HG03460 (cell line): ENCODE measurements around the gene FSTL4.
A peak's percentile ranks its signal among the peaks of the same experiment; 100 is the strongest.

Experiments
- ATAC-seq: cut with Tn5 transposase; IDR thresholded peaks from one replicate; pipeline ENCODE4 v1.9.1; 2021; ENCODE audit not compliant: unreplicated experiment

Gene FSTL4

DNA sequence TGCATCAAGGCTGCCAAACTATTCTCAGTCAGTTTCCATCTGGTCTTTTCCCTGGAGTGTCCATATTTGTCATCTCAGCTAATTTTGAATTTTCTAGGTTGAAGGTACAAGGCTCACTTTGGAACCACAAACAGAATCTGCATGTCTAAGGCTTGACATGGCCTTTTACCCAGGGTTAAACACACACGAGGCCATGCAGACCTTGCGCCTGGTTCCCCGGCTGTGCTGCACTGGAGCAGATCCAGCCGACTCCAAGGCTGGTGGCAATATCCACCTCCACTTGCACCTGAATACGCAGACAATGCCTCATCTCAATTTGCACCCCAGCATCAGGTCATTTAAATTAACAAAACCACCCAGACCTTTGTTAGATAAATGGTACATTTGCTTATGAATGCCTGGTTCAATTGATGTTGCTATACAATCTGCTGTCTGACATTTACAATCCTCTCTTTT lies 284.4 kb downstream of the FSTL4 start:
- no peak for ATAC-seq

GRCh38 chr5:133326361-133326760 lies 286.0 kb downstream of the FSTL4 start:
- ATAC-seq: no peak

DNA sequence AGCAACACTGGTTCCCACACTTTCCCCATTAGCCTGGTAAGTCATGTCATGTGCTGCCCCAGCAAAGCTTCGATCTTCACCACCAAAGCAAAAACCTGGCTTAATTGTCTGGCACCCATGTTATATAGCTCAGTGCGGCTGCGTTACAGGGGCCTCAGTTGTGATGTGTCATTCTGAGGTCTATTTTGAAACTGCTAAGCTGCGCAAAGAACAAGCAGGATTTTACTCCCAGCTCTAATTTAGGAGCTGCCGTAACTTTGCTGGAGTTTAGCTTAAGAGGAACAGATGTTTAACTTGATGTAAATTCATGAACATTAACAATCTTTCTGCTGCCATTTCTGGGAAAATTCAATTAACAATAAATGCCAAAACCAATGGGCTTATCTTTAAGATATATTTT lies 286.5 kb downstream of the FSTL4 start:
- no peak for ATAC-seq

DNA sequence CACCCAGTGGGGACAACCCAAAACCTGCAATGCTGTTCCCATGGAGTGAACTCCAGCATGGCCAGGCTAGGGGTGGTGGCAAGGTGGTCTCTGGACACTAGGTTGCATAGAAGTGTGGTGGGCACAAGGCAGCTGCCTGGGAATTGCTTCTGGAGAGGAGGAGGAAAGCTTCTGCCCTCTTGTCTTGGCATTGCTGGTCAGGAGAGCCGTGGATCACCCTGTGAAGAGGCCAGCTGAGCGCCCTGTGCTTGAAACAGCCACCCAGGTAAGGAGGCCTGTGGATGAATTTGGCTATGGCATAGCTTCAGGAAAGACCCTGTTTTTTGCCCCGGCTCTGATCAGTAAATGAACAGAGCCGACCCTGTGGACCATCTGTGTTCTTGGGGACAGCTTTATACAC lies 287.4 kb downstream of the FSTL4 start:
- no peak for ATAC-seq

DNA sequence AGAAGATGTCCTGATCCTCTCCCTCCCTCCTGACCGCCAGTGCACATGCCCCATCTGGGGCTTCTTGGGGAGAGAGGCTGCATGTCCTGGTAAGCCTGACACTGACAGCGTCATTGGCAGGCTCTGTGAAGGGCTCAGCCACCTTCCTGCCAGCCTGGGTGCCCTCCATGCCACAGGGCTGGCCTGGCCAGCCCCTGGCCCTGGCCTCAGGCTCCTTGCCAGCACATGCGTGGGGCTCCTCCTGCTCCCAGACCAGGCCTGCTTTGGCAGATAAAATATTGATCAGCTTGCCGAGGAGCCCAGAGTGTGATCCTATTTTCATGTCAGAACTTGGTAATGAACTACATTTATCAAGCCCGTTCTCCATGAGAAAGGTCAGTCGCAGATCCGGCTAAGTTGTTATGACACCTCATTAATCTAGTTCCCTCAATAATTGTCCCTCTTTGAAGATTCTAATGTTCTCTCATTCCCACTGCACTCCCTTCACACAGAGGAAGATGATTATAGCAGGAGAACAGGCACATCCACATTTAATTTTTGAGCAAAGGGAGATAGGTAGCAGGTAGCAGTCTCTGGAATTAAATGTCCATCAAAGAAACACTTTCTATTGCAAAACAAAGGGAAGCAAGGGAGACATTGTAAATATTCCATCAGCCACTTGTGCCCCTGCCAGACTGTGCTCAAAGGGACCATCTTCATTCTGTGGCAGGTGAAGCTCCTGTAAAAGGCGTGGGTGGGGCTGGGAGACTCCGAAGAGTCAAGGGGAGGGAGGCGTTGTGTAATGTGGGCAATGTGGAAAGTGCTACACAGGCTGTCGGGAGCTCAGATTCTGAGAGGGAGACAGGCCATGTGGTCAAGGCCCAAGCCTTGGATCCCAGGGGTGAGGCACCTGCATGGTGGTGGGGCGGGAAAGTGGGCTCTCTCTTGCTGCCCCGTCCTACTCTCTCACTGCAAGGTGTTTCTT lies 288.6 kb downstream of the FSTL4 start:
- ATAC-seq: no peak

DNA sequence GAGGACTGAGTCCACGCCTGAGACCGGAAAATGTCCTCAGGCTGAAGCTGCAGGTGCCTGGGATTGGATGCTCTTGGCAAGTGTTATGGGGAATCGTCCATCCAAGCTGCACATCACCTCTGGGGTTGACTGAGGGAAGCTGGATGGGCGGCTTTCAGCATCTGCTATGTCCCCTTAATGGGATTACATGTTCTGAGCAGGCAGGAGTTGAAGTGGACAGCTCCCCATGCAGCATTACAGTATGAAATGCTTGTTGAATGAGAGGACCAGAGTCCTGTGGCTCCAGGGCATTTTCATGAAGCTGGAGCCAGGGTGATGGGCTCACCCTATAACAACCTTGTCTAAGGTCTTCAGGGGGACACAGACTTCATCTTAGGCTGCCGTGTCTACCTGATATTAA lies 289.6 kb downstream of the FSTL4 start:
- ATAC-seq: no peak

- ATAC-seq: peak; percentile 58
Observed at GRCh38 chr5:133321833-133322420, 290.4 kb downstream of the FSTL4 start.

DNA sequence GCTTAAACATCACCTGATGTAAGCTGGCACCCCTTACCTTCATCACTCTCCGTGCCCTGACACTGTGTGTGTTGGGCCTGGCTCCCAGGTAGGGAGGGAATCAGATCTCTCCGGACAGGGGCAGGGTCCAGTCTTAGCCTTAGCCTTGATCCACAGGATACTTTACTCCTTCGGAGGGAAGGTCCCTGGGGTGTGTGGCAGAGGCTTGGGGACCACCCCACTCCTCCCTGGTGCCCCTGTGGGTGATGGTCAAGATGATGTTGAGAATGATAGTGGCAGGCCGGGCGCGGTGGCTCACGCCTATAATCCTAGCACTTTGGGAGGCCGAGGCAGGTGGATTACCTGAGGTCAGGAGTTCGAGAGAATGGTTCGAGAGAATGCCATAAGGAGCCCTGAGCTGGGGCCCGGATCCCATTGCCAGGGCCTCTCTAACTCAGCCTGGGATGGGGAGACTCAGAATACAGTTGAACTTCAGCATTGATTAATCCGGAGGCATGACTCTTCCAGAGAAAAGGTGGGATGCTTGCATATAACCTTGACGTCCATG lies 291.0 kb downstream of the FSTL4 start:
- no peak for ATAC-seq

- ATAC-seq: no peak
Observed at GRCh38 chr5:133319905-133320520, 292.3 kb downstream of the FSTL4 start.

- ATAC-seq: no peak
Observed at GRCh38 chr5:133319244-133319643, 293.1 kb downstream of the FSTL4 start.

GRCh38 chr5:133317558-133317957 lies 294.8 kb downstream of the FSTL4 start:
- ATAC-seq: no peak

DNA sequence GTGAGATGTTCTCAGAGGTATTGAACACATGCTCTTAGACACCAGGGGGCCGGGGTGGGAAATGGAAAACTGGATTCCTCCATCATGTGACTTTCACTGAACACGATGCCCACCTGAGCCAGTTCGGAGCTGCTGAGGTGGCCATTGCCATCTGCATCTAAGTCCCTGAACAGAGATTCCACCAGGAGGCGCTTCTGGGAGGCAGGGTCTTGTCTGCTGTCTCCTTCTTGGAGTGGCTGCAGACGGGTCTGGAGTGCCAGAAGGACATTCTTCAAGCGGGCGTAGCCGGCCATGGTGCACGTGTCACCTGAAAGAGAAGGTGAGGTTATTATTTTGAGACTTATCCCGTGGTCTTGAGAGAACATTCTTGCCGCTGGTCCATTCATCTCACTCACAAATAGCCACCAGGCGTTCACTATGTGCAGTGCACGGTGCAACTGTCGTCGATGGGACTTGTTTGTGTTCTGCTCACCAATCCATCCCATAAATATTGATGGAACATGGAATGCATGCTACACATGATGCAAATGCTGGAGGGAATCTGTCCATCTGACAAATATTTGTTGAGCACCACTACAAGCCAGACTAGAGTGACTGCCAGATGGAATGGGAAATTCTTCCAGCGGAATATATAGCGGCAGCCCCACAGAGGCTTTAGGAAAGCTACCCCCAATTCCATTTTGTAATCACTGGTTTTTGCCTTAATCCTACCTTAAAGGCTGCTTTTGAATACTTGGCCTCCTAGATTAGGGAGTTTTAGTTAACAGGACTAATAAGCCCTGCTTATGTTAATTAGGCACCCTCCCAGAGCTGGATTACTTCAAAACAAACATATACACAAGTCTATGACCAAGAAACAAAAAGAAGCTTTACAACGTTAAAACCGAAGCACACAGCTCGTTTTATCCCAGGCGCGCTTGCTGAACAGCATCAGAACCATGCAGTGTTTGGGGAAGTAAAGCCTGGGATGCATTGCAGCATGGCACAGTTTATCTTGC lies 295.7 kb downstream of the FSTL4 start:
- no peak for ATAC-seq

- ATAC-seq: no peak
Observed at GRCh38 chr5:133314086-133314485, 298.3 kb downstream of the FSTL4 start.

- no peak for ATAC-seq
Observed at GRCh38 chr5:133311176-133311575, 301.2 kb downstream of the FSTL4 start.

DNA sequence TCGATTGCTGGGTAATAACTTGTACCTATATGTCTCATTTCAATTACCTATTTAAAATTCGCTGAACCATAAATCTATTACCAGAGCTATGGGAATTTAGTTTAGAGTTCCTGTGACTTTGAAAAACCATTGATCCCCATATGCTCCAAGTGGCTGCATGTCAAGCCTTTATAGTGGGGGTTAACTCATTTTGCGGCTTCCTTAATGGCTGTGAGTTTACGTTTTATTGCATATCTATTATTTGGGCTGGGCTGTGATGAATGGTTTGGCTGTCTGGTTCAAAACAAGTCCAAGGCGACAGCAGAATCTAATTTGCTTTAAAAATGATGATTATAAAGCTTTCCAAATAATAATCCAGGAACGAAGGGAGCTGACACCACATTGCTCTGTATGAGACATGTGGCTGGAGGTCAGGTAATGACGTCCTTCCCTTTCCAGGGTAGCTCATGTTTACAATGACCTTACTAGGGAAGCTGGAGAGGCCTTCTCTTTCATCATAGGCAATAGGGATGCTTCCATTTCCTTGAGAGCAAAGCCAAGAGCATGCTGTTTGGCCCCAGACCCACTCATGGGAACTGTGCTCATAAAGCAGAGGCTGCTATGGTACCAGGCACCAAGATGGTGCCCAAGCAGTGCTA lies 302.2 kb downstream of the FSTL4 start:
- no peak for ATAC-seq

- ATAC-seq: no peak
Observed at GRCh38 chr5:133309166-133309795, 303.1 kb downstream of the FSTL4 start.

DNA sequence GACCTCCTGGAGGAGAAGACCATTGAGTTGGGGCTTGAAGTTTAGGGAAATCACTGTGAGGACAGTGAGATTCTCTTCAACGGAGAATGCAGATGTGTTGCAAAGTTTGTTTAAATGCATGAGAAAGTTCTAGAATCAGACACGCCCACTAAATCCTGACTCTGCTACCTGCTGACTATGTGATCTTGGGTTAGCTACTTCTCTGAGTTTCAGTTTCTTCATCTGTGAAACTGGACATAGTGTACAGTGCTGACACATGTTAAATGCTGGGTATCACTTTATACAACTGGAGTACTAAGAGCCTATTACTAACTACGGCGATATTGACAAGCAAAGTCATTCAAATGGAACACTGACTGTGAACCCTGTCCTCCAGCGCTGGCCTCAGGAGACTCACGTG lies 305.1 kb downstream of the FSTL4 start:
- ATAC-seq: no peak

DNA sequence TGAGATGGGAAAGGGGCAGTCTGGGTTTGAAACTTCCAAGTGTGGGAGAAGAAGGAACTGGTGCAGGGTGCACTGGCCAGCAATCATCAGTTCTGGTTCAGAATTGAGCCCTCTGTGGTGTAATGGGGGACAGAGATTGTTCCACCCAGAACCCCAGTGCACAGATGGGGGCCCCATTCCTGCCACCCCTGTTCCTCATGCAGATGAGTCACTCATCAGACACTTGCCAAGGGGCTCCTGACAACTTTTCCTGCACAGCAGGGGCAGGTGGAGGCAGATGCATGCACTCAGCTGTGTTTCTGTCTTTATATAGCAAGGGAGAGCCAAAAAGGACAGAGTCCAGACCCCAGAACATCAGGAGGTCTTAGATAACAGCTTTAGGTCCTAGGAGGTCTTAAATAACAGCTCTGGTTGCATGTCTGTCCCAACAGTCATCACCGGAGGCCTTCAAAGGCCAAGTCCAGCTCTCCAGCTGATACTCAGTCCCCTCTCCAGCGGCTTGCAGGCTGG lies 307.6 kb downstream of the FSTL4 start:
- ATAC-seq: no peak

- ATAC-seq: no peak
Observed at GRCh38 chr5:133304178-133304577, 308.2 kb downstream of the FSTL4 start.
